Cardiac septum (tissue), 1 donor: ENCODE data around the gene POU2F2. TPM values are rescaled to one million over a fixed set of nuclear protein-coding genes. Genes with fewer than 3 reads are reported as not detected.
A peak's percentile ranks its signal among the peaks of the same experiment; 100 is the strongest.

Experiments
- DNase-seq: peaks from one replicate; pipeline ENCODE4 v3.0.0-alpha.2; 2020; ENCODE audit warnings: low spot score
- intact Hi-C: fragments of 100-400 bp; cut with DNase I; formaldehyde crosslinking; loops from one replicate; pipeline ENCODE4 v1.14.0; 2022
- total RNA-seq: library from RNA; stranded (reverse); fragmentation: NEBNext Ultra II Directional; extraction: Animal tissue kit (Norgen Biotek cat#: 25700); gene quantifications from one replicate; pipeline ENCODE4 v1.2.1, GENCODE V29; 2021
- donor health status: DM: no; HTN: no; CAD: no.

POU2F2 gene
- total RNA-seq, 1 donor from 2014 or later = 0.51 TPM

- intact Hi-C loops = no loop called here
- DNase-seq = no peak
These were observed 24.3 kb upstream of the POU2F2 start for GRCh38 chr19:42156571-42156970.

GRCh38 chr19:42155796-42156195 lies 23.6 kb upstream of the POU2F2 start:
- intact Hi-C loops = no loop called here
- no peak for DNase-seq

DNA sequence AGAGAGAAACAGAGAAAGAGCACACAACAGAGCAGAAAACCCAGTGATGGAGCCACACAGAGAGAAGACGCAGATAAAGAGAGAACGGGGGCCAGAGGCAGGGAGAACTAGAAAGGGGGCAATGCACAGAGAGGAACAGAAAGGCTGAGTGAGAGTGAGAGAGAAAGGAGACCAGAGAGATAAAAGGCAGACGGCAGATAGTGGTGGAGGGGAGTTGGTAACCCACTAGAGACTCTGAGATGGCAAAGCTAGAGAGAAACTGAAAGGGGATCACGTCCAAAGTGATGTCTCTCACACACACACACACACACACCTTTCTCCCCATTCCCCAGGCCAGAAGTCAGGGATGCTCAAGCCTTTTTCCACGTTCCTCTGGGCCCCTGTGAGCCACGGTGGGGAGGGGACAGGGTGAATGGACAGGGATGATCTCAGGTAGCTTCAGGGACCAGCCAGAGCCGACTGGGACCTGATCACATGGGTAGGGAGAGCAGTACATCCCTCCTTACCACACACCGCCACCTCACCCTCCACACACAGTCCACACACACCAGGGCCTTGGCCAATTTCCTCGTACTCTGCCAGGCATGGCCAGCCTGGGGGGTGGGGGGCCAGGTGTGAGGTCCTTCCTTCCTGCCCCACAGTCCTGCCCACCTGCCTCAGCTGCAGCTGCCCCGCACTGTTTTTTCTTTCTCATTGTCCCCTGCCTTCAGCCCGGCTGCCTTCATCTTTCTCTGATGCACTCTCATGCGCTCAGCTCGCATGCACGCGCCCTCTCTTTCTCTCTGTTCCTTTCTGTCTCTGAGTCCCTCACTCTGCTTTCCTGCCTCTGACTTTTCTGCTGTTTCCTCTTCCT lies 22.5 kb upstream of the POU2F2 start:
- no peak for DNase-seq
- intact Hi-C loops = no loop called here

- DNase-seq = no peak
- intact Hi-C loops = no loop called here
These were observed 21.6 kb upstream of the POU2F2 start for GRCh38 chr19:42153672-42154433.

- DNase-seq = no peak
- intact Hi-C loops = no loop called here
These were observed 20.8 kb upstream of the POU2F2 start for GRCh38 chr19:42152910-42153671.

- no peak for DNase-seq
- intact Hi-C loops = no loop called here
These were observed 19.8 kb upstream of the POU2F2 start for GRCh38 chr19:42151782-42152684.

GRCh38 chr19:42150911-42151361 lies 18.7 kb upstream of the POU2F2 start:
- no peak for DNase-seq
- intact Hi-C loops = no loop called here

- intact Hi-C loops = no loop called here
- no peak for DNase-seq
These were observed 18.1 kb upstream of the POU2F2 start for GRCh38 chr19:42150364-42150763.

GRCh38 chr19:42149447-42150202 lies 17.4 kb upstream of the POU2F2 start:
- no peak for DNase-seq
- intact Hi-C loops = no loop called here

GRCh38 chr19:42148266-42148665 lies 16.0 kb upstream of the POU2F2 start:
- no peak for DNase-seq
- intact Hi-C loops = no loop called here

DNA sequence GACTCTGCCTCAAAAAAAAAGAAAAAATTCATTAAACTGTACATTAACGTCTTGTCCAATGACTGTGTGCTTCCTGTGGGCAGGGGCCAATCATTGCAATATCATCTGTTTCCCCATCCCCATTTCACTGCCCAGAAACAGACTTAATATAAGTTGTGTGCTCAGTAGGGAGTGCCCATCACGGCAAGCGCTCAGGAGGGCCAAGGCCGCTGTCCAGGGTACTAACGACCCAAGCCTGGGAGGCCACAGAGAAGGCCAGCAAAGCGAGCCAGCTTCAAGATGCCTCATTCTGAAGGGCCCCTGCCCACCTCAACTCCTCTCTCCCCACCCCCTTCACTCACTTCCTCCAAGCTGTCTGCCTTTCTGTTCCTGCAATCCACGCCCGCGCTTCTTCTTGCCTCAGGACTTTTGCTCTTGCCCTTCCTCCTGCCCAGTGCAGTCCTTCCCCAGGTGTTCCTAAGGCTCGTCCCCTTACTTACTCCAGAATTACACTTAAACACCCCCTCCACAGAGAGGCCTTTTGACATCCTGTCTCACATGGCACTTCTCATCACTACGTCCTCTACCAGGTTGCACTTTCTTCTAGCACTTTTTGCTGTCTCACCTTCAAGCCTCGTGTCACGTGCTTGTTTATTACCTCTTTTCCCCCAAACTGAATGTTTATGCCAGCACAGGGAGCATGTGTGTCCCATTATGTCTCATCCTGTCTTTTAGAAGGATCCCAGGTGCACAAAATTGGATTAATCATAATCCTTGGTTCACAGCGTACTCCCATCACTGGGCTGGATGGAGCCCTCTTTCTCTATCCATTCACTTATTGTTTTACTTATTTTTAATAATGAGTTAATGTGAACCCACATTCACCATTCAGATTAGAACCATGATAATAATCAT lies 11.3 kb upstream of the POU2F2 start:
- intact Hi-C loops = no loop called here
- no peak for DNase-seq

GRCh38 chr19:42140125-42140754 lies 8.0 kb upstream of the POU2F2 start:
- no peak for DNase-seq

GRCh38 chr19:42134535-42135070 lies 2.4 kb upstream of the POU2F2 start:
- intact Hi-C loops = loop anchor here (5.0 kb wide), 1 partner anchor 193 kb away; the partner anchor contains the start of gene MEGF8

More at GRCh38 chr19:42140125-42140754, 8.0 kb upstream of the POU2F2 start:
- intact Hi-C loops = no loop called here

DNA sequence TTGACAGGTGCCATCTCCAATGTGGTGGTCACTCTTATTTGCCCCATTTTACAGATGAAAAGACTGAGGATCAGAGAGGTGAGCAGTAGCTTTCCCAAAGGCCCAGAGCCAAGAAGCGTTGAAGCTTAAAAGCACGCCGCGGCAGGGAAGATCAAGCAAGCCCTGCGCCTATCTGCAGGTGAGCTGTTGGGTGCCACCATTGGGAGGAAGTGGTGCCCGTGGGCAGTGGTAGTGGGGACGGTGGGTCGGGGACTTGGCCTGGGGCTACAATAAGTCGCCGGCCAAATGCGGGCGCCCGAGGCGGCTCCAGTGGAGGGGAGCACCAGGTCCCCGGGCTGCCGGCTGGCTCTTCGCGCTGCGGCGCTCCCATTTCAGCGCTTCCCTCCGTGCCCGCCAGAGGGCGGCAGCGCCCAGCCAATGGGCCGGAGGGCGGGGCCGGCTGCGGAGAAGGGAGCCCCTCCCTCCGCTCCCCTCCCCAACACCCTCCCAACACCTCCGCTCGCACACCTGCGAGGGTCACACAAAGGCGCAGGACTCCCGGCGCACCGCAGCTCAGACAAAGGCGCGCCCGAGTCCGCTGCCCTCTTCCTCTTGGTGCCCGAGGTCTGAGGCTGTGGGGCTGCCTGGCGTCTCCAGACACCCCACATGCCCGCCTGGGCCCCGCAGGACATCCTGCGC lies 744 bp upstream of the POU2F2 start:
- intact Hi-C loops = loop anchor here (1.0 to 5.0 kb wide), 2 partner anchors 51 to 194 kb away; partner anchors contain the start of gene MEGF8

More at GRCh38 chr19:42134535-42135070, 2.4 kb upstream of the POU2F2 start:
- DNase-seq = no peak

DNA sequence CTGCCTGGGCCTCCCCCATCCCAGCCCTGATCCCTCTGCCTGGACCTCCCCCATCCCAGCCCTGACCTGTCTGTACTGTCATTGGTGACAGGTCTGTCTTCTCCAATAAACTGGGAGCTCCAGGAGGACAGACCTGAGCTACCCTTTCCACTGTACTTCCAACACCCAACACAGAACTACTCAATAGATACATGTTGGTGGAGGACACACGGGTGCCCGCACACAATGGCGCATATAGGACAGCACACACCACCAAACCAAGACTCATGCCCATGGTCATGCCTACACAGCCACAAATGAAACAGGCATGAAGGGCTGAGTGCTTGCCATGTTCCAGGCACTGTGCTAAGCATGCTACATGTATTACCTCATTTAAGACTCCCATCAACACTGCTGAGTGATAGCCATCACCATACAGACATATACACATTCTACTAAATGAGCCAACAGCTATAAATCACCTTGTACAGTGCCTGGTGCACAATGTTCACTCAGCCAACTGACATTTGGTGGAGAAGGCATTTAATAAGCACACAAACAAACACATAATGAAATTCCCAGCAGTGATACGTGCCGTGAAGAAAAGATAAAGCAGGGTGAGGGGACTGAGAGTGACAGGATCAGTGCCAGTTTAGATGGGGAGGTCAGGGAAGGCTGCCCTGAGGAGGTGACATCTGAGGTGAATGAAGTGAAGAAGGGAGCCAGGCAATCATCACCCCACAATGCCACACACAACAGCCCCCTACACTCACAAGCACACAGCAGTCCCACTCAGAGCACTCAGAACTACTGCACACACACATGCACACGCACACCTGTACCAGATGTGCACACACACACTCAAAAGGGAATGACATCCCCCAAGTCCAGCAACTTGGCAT lies 857 bp downstream of the POU2F2 start:
- DNase-seq = no peak
- intact Hi-C loops = loop anchor here (5.0 kb wide), 1 partner anchor 196 kb away; the partner anchor contains the start of gene MEGF8

More for the DNA sequence above, 744 bp upstream of the POU2F2 start:
- peak; percentile 90 for DNase-seq
